Right atrium auricular region (tissue), 2 donors: ENCODE measurements around the gene CRELD2. TPM values are rescaled to one million over a fixed set of nuclear protein-coding genes. Genes with fewer than 3 reads are reported as not detected.

Experiments
- DNase-seq: peaks from one replicate; pipeline ENCODE4 v3.0.0-alpha.2; 2019; ENCODE audit warnings: low spot score
- H3K27ac ChIP-seq, 2 donors: fragments of 200-600 bp; sonication (generic); 1 replicate in 1 of 2; 2 replicates in 1 of 2; pipeline ENCODE4 v1.5.1; 2016 to 2019
- H3K27me3 ChIP-seq, 2 donors: fragments of 200-600 bp; sonication (generic); one replicate each; pipeline versions ENCODE4 v1.5.1 to v1.6.0; 2017 to 2019
- H3K36me3 ChIP-seq: fragments of 200-600 bp; sonication (generic); one replicate; pipeline ENCODE4 v1.5.1; 2016
- H3K4me1 ChIP-seq, 2 donors: fragments of 200-600 bp; sonication (generic); one replicate each; pipeline versions ENCODE4 v1.5.1 to v1.6.0; 2017 to 2019
- H3K4me3 ChIP-seq, 2 donors: fragments of 200-600 bp; sonication (generic); 1 replicate in 1 of 2; 2 replicates in 1 of 2; pipeline ENCODE4 v1.5.1; 2017 to 2019; ENCODE audit warnings: mild to moderate bottlenecking in 1 of 2, moderate library complexity in 1 of 2
- H3K9me3 ChIP-seq, 2 donors: fragments of 200-600 bp; sonication (generic); one replicate each; pipeline ENCODE4 v1.5.1; 2019
- CTCF ChIP-seq, 2 donors: fragments of 200-600 bp; sonication (generic); IDR thresholded peaks; one replicate each; pipeline ENCODE4 v1.5.1; 2019; ENCODE audit warnings: antibody characterized with exemption in 2 of 2
- total RNA-seq, 2 donors: library from RNA; depleted of rRNA; stranded (reverse); fragments of >200 nt; gene quantifications; one replicate each; pipeline ENCODE4 v1.1.0, GENCODE V29; 2016

Gene CRELD2
- total RNA-seq, 2 donors from 2014 or later: 16.1 to 28.5 TPM

- Histone ChIP-seq H3K36me3 (no peaks in the 10 kb centered on the region), H3K4me3 (no peak overlapping the region), H3K27ac (peak overlapping the region; percentile 90 to 95), H3K9me3 (no peaks in the 10 kb centered on the region), H3K4me1 (peaks cover 0 to 62% of the 10 kb centered on the region in 2 donors), H3K27me3 (no peaks in the 10 kb centered on the region)
- TF ChIP-seq CTCF (IDR thresholded peaks at IDR 0.05): no peak
- DNase-seq: no peak
Observed at GRCh38 chr22:49955581-49956417, 37.4 kb downstream of the CRELD2 start.

- H3K4me1 ChIP-seq: peaks cover 0 to 62% of the 10 kb centered on the region in 2 donors
- no peak overlapping the region for H3K4me3 ChIP-seq
- H3K9me3 ChIP-seq: no peaks in the 10 kb centered on the region
- TF ChIP-seq CTCF (IDR thresholded peaks at IDR 0.05): no peak
- H3K27me3 ChIP-seq: no peaks in the 10 kb centered on the region
- DNase-seq: no peak
- peak overlapping the region; percentile 90 to 95 for H3K27ac ChIP-seq
- peaks cover 4% of the 10 kb centered on the region for H3K36me3 ChIP-seq
Observed at GRCh38 chr22:49956418-49956770, 38.0 kb downstream of the CRELD2 start.

- no peak for DNase-seq
- peaks cover 10% of the 10 kb centered on the region for H3K36me3 ChIP-seq
- H3K27me3 ChIP-seq: no peaks in the 10 kb centered on the region
- peak overlapping the region; percentile 90 to 95 for H3K27ac ChIP-seq
- peaks cover 0 to 59% of the 10 kb centered on the region in 2 donors for H3K4me1 ChIP-seq
- TF ChIP-seq CTCF (IDR thresholded peaks at IDR 0.05): no peak
- H3K4me3 ChIP-seq: no peak overlapping the region
- H3K9me3 ChIP-seq: no peaks in the 10 kb centered on the region
Observed at GRCh38 chr22:49956914-49957825, 38.7 kb downstream of the CRELD2 start.

- H3K4me1 ChIP-seq: peaks cover 0 to 57% of the 10 kb centered on the region in 2 donors
Observed at GRCh38 chr22:49957826-49958365, 39.5 kb downstream of the CRELD2 start.

More at GRCh38 chr22:49957826-49958365, 39.5 kb downstream of the CRELD2 start:
- no peaks in the 10 kb centered on the region for H3K9me3 ChIP-seq
- no peak overlapping the region for H3K4me3 ChIP-seq
- no peaks in the 10 kb centered on the region for H3K27me3 ChIP-seq
- no peak for TF ChIP-seq CTCF (IDR thresholded peaks at IDR 0.05)
- H3K27ac ChIP-seq: peak overlapping the region in 1 of 2 donors; percentile 98
- H3K36me3 ChIP-seq: peaks cover 14% of the 10 kb centered on the region
- no peak for DNase-seq
